VCaP (cell line): Measurements from ENCODE around the gene LCP1.

ENCODE experiments used
- H3K27ac ChIP-seq: fragments of 450-650 bp; 2 replicates; pipeline ENCODE4 v1.5.1; 2017
- CTCF ChIP-seq: fragments of 450-650 bp; conservative IDR thresholded peaks from 2 replicates; pipeline ENCODE4 v1.5.1; 2017; ENCODE audit warnings: mild to moderate bottlenecking, moderate library complexity

Gene LCP1

GRCh38 chr13:46116653-46117502 is 65.1 kb downstream of the LCP1 start:
- no peak overlapping the region for H3K27ac ChIP-seq
- TF ChIP-seq CTCF = no peak

- TF ChIP-seq CTCF = no peak
- H3K27ac ChIP-seq = no peak overlapping the region
These were observed 67.4 kb downstream of the LCP1 start for GRCh38 chr13:46114613-46115012.

- TF ChIP-seq CTCF = no peak
- H3K27ac ChIP-seq = no peak overlapping the region
These were observed 68.4 kb downstream of the LCP1 start for GRCh38 chr13:46113596-46113995.

- TF ChIP-seq CTCF = no peak
- no peak overlapping the region for H3K27ac ChIP-seq
These were observed 70.8 kb downstream of the LCP1 start for GRCh38 chr13:46111151-46111550.

GRCh38 chr13:46109451-46109850 is 72.5 kb downstream of the LCP1 start:
- no peak overlapping the region for H3K27ac ChIP-seq
- TF ChIP-seq CTCF = no peak

GRCh38 chr13:46106839-46107371 is 75.1 kb downstream of the LCP1 start:
- no peak for TF ChIP-seq CTCF
- no peak overlapping the region for H3K27ac ChIP-seq

GRCh38 chr13:46104868-46105267 is 77.1 kb downstream of the LCP1 start, which contains the start of gene CPB2:
Gene CPB2, minus strand, starts transcription at chr13:46105033. Its CDS starts 24 bp downstream, at chr13:46105009.
- no peak for TF ChIP-seq CTCF
- no peak within 1 kb of the TSS for H3K27ac ChIP-seq
